Measurements from ENCODE around the gene TMEM253.

TMEM253 gene

GRCh38 chr14:21066882-21067502, 33.9 kb upstream of the TMEM253 start:
- no peak overlapping the region for H3K27ac ChIP-seq
- TF ChIP-seq ZFX (IDR thresholded peaks at IDR 0.05; ENCODE audit: borderline replicate concordance) (no peak), CTCF (IDR thresholded peaks at IDR 0.05) (peak; percentile 13; the same call in 1 of the 2 replicates)

- no peak overlapping the region for H3K27ac ChIP-seq
- TF ChIP-seq ZFX (IDR thresholded peaks at IDR 0.05; ENCODE audit: borderline replicate concordance) (no peak), CTCF (IDR thresholded peaks at IDR 0.05) (peak; percentile 68)
Observed at GRCh38 chr14:21068521-21069387, 32.1 kb upstream of the TMEM253 start.

- no peak for TF ChIP-seq ZFX (IDR thresholded peaks at IDR 0.05; ENCODE audit: borderline replicate concordance)
- TF ChIP-seq CTCF (IDR thresholded peaks at IDR 0.05) = no peak
- no peak overlapping the region for H3K27ac ChIP-seq
Observed at GRCh38 chr14:21069388-21070082, 31.3 kb upstream of the TMEM253 start.

GRCh38 chr14:21070083-21070609, 30.7 kb upstream of the TMEM253 start, which contains the start of gene ARHGEF40:
TSS of gene ARHGEF40 (plus strand) at chr14:21070304. CDS start at chr14:21070397, 93 bp downstream.
- no peak within 1 kb of the TSS for H3K27ac ChIP-seq
- TF ChIP-seq ZFX (IDR thresholded peaks at IDR 0.05; ENCODE audit: borderline replicate concordance) (no peak), CTCF (IDR thresholded peaks at IDR 0.05) (no peak)

GRCh38 chr14:21070610-21071224, 30.1 kb upstream of the TMEM253 start:
- no peak overlapping the region for H3K27ac ChIP-seq
- TF ChIP-seq ZFX (IDR thresholded peaks at IDR 0.05; ENCODE audit: borderline replicate concordance) = no peak
- no peak for TF ChIP-seq CTCF (IDR thresholded peaks at IDR 0.05)

GRCh38 chr14:21071225-21072030, 29.4 kb upstream of the TMEM253 start:
- H3K27ac ChIP-seq = no peak overlapping the region
- no peak for TF ChIP-seq ZFX (IDR thresholded peaks at IDR 0.05; ENCODE audit: borderline replicate concordance)
- no peak for TF ChIP-seq CTCF (IDR thresholded peaks at IDR 0.05)
